ENCODE data around the gene KCNA10.

DNA sequence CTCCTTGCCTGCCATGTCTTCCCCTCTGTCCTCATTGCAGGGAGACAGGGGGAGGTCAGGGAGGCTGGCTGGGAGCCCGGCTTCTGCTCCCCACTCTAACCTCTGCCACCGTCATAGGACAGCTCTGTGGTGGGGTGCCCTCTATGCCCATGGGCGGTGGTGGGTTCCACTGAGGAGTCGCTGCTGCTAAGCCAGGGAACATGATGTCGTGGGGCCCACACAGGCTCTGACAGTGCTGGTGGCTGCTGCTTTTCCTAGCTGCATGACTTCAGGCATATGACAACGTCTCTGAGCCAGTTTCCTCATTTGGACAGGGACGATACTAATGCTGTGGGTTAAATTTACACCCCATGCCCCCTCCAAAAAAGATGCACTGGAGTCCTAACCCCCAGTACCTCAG is 14.7 kb downstream of the KCNA10 start:
- TF ChIP-seq, protein P1, sequence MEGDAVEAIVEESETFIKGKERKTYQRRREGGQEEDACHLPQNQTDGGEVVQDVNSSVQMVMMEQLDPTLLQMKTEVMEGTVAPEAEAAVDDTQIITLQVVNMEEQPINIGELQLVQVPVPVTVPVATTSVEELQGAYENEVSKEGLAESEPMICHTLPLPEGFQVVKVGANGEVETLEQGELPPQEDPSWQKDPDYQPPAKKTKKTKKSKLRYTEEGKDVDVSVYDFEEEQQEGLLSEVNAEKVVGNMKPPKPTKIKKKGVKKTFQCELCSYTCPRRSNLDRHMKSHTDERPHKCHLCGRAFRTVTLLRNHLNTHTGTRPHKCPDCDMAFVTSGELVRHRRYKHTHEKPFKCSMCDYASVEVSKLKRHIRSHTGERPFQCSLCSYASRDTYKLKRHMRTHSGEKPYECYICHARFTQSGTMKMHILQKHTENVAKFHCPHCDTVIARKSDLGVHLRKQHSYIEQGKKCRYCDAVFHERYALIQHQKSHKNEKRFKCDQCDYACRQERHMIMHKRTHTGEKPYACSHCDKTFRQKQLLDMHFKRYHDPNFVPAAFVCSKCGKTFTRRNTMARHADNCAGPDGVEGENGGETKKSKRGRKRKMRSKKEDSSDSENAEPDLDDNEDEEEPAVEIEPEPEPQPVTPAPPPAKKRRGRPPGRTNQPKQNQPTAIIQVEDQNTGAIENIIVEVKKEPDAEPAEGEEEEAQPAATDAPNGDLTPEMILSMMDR (conservative IDR thresholded peaks at IDR 0.05; ENCODE audit: low read length), result no peak
- no peak for TF ChIP-seq EZH2phosphoT487 (IDR thresholded peaks at IDR 0.05; ENCODE audit: borderline replicate concordance, low read depth, low read length)
